T-helper 1 cell treated with Interleukin-12 subunit alpha and Interleukin-12 subunit beta and Interleukin-4 antibody, amounts not matched to agents 30 ng/mL and 1 ng/mL, for 36 hours (primary cell): ENCODE measurements around the gene DALRD3. TPM values are rescaled to one million over a fixed set of nuclear protein-coding genes. Genes with fewer than 3 reads are reported as not detected.

Source experiments
- intact Hi-C: fragments of 100-400 bp; cut with micrococcal nuclease; formaldehyde crosslinking; loops from one replicate; pipeline ENCODE4 v1.15.1; 2024
- total RNA-seq: library from RNA; stranded (reverse); gene quantifications from 2 replicates; pipeline ENCODE4 v1.2.3, GENCODE V29; 2022

The DALRD3 gene
- total RNA-seq, 1 donor from 2014 or later: 23.1 TPM

GRCh38 chr3:48983096-48983495, 35.3 kb downstream of the DALRD3 start:
- intact Hi-C loops: no loop called here

DNA sequence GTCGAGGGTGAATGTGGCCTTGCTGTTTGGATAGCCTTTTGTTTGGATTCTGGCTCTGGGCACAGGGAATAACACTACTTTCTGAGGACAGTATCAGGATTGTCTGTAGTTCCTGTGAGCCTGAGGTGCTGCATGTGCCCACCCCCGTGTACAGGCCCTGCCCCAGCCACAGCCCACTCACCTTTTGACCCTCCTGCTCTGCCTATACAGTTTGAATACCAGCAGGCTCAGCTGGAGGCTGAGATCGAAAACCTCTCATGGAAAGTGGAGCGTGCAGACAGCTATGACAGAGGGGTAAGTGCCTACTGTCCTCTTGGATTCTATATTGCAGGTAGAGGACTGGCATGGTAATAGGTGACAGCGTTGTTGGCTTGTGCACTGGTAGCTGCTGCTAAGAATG, 35.7 kb downstream of the DALRD3 start:
- intact Hi-C loops: no loop called here

DNA sequence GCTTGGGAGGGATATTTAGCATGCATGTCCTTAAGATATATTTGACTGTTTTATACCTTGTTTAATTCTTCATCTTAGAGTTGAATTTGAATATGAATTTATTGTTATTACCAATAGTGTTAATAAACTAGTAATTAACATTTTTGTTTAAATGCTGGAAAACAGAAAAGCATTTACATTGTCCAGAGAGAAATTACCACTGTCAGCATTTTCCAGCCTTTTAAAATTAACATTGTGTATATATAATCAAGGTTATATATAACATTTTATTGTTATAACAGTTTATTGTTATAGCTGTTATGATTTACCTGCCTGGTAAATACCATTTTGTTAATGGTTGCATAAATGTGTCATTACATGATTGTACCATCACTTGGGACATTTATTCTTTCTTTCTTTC, 36.4 kb downstream of the DALRD3 start:
- intact Hi-C loops: no loop called here

DNA sequence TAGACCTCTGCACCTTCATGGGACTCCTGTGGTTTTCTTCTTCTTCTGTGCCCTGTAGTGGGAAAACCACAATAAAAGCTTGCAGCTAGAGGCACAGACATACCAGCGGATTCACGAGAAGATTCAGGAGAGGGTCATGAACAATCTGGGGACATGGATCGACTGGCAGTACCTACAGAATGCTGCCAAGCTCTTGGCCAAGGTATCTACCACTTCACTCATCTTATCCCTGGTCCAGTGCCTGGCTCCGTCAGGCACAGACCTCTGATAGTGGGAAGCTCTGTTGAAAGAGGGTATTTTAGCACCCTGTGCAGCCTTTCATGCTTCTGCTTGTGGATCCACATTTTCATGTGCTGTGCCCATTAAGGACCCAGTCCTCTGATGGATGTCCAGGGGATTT, 38.1 kb downstream of the DALRD3 start:
- intact Hi-C loops: no loop called here

- intact Hi-C loops: no loop called here
Measured at GRCh38 chr3:48979451-48979850, 38.9 kb downstream of the DALRD3 start.

DNA sequence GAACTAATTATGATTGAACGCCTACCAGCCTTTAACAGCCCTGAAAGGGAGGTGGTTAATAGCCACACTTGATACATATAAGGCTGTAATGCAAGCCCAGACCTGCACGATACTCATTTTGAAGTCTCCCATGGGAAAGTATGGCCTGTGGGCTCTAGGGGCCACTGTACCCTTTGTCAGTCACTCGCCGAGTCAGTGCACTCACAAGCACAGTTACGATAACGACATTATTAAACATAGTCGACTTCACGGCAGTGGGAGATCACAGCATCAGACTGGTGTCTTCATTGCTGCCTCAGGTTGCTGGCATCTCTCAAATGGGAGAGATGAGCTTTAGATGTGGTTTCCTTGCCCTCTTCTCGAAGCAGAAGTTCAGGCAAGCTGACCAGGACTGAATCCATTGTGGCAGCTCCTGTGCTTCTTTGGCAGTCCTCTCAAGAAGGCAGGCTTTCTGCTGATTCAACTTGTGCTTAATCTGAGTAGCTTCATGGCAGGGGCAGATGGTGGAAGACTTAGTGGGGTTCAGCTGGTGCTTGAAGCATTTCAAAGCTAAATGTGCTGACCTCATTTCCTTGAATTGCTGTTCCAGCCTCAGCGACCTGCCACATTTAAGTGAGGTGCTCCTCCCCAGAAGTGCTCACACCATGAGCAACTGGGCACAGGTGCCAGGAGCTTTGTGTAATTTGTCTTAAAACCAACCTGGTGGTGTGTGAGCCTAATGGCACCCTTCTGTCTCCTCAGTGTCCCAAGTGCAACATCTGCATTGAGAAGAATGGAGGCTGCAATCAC, 44.1 kb downstream of the DALRD3 start:
- intact Hi-C loops: no loop called here

GRCh38 chr3:48970586-48970985, 47.8 kb downstream of the DALRD3 start:
- intact Hi-C loops: no loop called here

- intact Hi-C loops: no loop called here
Measured at GRCh38 chr3:48966876-48967361, 51.5 kb downstream of the DALRD3 start.

DNA sequence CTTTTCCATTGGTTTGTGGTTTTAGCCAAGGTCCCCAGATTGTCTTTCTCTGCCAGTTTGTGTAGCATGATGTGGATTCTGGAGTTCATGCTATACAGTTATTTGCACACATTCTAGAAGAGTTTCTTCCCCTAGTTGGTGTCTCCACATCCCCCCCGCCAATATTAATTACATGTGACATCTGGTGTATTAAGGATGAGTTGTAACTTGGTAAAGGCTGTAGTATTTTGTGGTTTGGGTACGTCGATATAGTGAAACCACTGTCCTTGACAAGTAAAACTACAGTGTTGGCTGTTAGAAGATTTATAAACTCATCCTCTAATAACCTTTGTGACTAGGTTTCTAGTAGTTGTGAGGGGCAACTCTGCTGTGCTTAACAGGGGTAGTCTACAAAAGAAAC, 52.0 kb downstream of the DALRD3 start:
- intact Hi-C loops: no loop called here

Other genes with a start within 250 kb of the DALRD3 start
- gene PRKAR2A, start 170.7 kb downstream of the DALRD3 start, total RNA-seq: 27.5 and 29.7 TPM in 2 replicates
- 34.7 and 38.6 TPM in 2 replicates for gene SLC25A20, start 119.7 kb downstream of the DALRD3 start, total RNA-seq
- gene ARIH2, start 99.7 kb downstream of the DALRD3 start, total RNA-seq: 128 and 137 TPM in 2 replicates
- gene P4HTM, start 28.3 kb downstream of the DALRD3 start, total RNA-seq: 43.3 and 48.9 TPM in 2 replicates
- gene WDR6, start 11.2 kb downstream of the DALRD3 start, total RNA-seq: 148 and 151 TPM in 2 replicates
- gene NDUFAF3, start 3.5 kb upstream of the DALRD3 start, total RNA-seq: 119 and 120 TPM in 2 replicates
- 157 and 161 TPM in 2 replicates for gene IMPDH2, start 10.8 kb upstream of the DALRD3 start, total RNA-seq
- 150 TPM in 2 replicates for gene QRICH1, start 75.5 kb upstream of the DALRD3 start, total RNA-seq
- 207 and 215 TPM in 2 replicates for gene QARS1, start 86.2 kb upstream of the DALRD3 start, total RNA-seq
- gene USP19, start 102.2 kb upstream of the DALRD3 start, total RNA-seq: 71.7 and 75.0 TPM in 2 replicates
- gene LAMB2, start 114.5 kb upstream of the DALRD3 start, total RNA-seq: not detected in 2 replicates
- 25.1 and 26.3 TPM in 2 replicates for gene CCDC71, start 147.8 kb upstream of the DALRD3 start, total RNA-seq
- gene KLHDC8B, start 153.0 kb upstream of the DALRD3 start, total RNA-seq: 2.0 and 2.6 TPM in 2 replicates